ENCODE data around the gene TRIM3.

The TRIM3 gene

DNA sequence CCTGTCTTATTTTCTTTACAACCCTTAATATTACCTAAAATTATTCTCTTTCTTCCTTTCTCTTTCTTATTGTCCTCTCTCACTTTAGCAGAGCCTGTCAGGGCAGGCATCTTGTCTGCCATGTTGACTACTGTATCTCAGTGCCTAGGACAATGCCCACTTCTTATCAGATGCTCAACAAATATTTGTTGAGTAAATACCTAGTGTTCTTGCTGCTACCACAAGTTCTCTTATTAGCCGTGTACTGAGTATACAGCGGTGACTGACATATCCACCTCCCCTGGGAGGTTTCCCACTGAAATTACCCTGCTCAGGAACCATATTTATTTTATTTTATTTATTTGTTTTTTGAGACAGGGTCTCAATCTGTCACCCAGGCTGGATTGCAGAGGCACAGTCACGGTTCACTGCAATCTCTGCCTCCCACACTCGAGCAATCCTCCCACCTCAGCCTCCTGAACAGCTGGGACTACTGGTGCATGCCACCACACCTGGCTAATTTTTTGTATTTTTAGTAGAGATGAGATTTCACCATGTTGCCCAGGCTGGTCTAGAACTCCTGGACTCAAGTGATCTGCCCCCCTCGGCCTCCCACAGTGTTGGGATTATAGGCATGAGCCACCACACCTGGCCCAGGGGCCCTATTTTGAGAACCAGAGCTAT, 39.6 kb downstream of the TRIM3 start:
- DNase-seq = no peak

- no peak for DNase-seq
These were observed 41.9 kb downstream of the TRIM3 start for GRCh38 chr11:6431861-6432260.

- DNase-seq = no peak
These were observed 46.2 kb downstream of the TRIM3 start for GRCh38 chr11:6427516-6427915.

- no peak for DNase-seq
These were observed 53.1 kb downstream of the TRIM3 start for GRCh38 chr11:6420677-6421076.

GRCh38 chr11:6419009-6419631, 54.6 kb downstream of the TRIM3 start, which contains the start of gene APBB1:
APBB1 (minus strand) TSS chr11:6419094; CDS start chr11:6411347, 7,747 bp downstream.
- DNase-seq = peak; percentile 66

DNA sequence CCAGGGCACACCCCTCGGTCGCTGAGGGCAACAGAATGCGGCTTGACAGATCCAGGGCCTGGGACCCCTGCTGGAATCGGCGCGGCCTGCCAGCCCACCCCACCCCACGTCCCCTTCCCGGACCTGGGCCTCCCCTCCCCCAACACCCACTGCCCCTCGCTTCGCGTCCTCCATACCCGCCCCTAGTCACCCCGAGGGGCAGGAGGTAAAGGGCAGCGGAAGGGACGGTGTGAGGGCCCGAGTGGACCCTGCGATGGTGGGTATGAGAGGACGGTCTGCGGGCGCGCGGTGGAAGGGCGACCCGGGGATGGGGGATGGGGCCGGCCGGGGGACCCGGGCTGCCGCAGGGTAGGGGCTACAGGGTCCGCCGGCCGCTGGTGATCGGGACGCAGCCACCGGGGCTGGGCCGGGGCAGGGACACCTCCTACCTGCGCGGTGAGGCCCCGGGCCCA, 55.2 kb downstream of the TRIM3 start:
- no peak for DNase-seq

DNA sequence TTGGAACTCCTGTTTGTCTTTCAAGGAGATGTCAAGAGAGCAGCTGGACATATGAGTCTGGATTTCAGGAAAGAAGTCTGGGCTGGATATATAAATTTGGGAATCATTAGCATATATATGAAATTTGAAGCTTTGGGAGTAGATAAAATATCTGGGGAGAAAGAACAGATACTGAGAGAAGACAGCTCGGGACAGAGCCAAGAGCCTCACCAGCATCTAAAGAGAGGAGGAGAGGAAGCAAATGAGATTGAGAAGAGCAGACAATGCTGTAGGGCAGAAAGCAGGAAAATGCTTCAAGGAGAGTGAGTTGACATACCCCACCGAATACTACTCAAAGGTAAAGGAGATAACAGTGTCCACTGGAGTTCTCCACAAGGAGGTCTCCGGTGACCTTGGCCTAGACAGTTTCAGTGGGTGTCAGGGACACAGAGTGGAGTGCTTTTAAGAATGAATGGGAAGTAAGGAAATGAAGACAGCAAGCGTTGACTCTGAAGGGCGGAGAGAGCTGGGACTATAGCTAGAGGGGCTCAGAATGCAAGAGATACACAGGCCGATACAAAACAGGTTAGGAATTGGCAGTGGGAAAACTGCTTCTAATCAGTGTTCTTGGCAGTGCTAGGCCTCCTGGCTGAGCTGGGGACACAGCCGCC, 55.7 kb downstream of the TRIM3 start:
- DNase-seq = no peak

- DNase-seq = no peak
These were observed 57.9 kb downstream of the TRIM3 start for GRCh38 chr11:6415797-6416196.

- no peak for DNase-seq
These were observed 58.8 kb downstream of the TRIM3 start for GRCh38 chr11:6414874-6415328.

DNA sequence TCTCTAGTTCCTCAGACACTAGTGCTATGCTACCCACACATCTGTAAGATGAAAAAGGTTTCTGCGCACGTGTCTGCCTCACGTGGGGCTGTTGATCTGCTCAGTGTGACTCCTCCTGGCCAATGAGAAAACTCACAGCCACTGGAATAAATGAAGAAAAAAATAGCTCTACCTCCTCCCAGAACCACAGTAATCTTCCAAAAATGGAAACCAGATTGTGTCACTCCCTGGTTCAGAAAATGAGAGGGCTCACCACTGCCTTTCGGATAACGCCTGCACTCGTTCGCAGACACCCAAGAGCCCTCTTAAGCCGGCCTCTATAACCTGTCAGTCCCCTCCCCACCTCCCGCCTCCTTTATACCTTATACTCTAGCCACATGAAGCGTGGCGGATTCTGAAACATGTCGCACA, 59.9 kb downstream of the TRIM3 start:
- no peak for DNase-seq

DNA sequence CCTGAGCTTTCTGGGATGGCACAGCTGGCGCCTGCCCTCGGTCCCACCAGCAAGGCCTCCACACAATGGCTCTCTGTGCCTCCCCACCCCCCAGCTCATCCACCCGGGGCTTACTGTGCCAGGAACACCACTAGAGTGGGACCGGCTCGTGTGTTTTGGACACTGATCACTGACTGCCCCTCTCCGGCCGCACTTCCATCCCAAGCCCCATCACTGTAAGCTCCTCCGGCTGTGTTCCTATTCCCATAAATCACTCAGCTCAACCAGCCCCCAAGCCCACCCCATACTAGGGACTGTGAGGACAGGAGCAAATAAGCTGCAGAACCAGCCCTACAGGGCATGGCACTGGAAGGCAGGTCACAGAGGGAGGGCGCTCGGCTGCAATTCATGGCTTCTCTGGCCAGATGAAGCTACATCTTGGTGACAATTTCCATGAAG, 62.1 kb downstream of the TRIM3 start:
- no peak for DNase-seq

DNA sequence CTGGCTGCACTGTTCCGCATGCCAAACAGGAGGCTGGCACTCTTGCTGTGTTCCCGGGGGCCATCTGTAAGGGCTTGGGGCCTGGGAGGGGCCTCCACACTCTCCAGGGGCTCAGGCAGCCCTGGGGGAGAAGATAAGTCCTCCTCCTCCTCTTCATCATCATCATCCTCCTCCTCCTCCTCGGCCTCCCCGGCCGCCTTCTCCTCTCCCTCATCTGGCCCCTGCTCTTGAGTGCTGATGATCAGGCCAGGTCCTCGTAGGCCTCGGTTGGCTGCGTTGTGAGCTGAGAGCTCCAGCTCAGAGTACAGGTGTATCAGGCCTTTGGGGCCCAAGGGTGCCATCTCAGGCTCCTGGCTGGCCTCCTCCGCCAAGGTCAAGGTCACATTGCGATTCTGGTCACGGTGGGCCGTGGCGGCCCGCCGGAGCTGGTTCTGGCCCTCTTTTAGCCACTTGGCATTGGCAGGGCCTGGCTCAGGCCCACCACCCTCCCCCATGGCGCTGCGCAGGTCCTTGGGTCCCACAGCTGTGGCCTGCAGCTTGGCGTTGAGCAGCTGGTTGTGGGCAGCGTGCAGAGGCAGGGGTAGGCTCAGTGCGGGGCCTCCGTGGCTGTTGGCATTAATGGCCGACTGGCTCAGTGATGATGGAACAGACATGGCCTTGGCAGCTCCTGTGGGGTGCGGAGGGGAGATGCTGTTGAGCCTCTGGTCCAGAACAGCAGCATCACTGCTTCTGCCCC, 62.9 kb downstream of the TRIM3 start:
- DNase-seq = no peak

- DNase-seq = no peak
These were observed 67.4 kb downstream of the TRIM3 start for GRCh38 chr11:6406370-6406769.

- DNase-seq = no peak
These were observed 67.9 kb downstream of the TRIM3 start for GRCh38 chr11:6405846-6406245.

GRCh38 chr11:6405052-6405667, 68.6 kb downstream of the TRIM3 start:
- no peak for DNase-seq

DNA sequence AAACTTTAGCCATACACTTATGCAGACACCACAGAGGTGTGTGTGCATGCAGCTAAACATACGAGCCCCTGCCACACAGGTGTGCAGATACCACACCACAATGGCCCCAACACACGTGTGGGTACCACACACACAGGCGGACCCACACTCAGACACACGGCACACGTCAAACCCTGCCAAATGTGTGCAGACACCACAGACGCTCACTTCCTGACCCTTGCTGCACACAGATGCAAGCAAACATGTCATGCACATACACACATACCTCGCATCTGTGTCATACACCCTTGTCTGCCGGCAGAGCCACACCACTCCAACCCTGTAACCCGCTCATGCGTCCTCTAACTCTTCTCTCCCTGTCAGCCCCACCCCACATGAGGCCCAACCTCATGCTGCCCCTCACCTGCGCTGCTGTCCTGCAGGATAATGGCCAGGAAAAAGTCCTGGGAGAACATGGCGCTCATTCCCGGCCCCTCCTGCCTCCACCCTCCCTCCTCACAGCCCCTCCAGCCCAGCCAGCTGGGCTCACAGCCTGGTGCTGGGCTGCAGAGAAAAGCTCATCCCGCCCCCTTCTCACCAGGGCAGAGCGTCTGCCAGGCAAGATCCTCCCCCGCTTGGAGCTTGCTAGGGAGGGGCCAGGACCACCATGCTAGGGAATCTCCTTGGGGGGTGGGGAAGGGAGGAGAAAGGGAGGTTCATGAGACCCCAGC, 69.2 kb downstream of the TRIM3 start:
- DNase-seq = no peak

DNA sequence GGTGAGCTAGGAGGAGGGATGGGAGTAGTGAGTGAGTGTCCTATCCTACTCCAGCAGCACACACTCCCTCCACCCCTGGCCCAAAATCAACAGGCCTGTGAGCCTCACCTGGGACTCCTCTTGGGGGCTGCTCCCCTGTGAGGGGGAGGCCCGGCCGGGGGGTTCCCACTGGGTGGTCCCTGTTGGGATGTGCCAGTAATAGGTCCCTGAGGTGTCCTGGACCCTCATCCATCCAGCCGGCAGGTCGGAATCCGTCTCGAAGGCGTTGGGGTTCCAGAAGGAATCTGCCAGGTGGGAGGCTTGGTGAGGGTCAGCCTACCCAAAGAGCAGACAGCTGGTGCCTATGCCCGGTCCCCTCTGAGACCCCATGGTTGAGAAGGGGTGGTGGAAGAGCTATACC, 70.2 kb downstream of the TRIM3 start:
- no peak for DNase-seq

GRCh38 chr11:6402561-6402981, 71.2 kb downstream of the TRIM3 start:
- DNase-seq = peak; percentile 80

- DNase-seq = no peak
These were observed 71.7 kb downstream of the TRIM3 start for GRCh38 chr11:6402061-6402470.

DNA sequence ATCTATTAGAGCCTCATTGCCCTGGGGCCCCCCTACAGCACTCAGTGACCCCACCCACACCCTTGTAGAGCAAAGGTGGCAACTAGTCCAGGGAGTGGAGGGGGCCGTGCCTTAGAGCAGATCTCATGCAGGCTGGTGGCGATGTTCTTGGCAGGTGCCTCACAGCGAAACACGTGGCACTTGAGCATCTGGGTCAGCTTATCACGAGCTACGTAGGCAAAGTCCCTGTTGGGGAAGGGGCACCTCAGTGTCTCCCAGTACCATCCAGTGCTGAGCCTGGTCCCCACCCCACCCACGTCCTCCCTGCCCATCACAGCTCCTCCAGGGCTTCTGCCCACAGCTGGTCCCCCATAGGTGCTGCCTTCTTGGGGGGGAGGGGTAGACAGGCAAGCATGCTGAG, 72.3 kb downstream of the TRIM3 start:
- DNase-seq = no peak

GRCh38 chr11:6400431-6401345, 73.1 kb downstream of the TRIM3 start:
- no peak for DNase-seq

All from hematopoietic multipotent progenitor cell treated with erythropoietin and hydrocortisone succinate and interleukin-3 and kit ligand, for 4 days (in vitro differentiated cells).